ENCODE measurements around the gene TNFSF13.

The TNFSF13 gene

DNA sequence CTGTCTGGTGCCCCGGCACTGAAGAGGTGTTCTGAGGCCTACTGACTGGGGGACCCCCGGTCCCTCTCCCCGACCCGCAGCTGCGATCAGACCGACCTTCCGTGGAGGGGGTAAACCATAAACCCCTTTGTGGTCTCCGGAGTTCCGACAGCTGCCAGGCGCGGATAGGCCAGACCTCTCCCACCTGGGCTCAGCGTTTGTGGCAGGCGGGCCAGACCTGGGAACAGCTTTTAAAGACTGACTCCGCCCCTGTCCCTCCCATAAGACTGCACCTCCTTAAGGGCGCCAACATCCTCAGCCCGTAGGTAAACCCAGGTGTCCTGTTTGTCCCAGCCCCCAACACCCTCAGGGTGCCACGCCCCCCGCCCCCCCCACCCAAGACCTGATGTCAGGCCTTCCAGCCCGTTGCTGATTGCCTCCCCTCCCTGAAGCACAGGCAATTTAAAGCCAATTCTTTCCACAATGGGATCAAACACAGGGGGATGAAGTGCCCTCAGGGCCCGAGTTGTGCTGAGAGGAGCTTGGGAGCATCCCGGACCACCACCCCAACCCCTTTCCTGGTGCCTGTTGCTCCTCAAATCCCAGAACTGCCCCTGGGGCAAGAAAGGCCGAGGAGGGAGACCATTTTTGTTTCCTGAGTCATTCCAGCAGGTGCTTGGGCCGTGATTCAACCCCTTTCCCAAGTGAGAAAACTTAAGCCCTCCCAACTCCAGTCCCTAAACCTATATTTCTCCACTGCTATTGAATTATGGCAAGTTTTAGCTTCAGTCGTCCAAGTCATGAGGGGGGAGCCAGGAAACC lies 31.5 kb downstream of the TNFSF13 start, which contains the start of gene SOX15:
Gene SOX15 (minus strand): TSS at position 204 of the 801 bp plus-strand sequence. CDS start 418 bp downstream, outside the sequence.
- H3K4me3 ChIP-seq (ENCODE audit: severe bottlenecking) = peak within 1 kb of the TSS; percentile 66
- H3K4me1 ChIP-seq (ENCODE audit: insufficient read depth, poor library complexity, severe bottlenecking) = peaks cover 17% of the 10 kb centered on the region
- H3K36me3 ChIP-seq (ENCODE audit: low read depth) = peaks cover 66% of the 10 kb centered on the region
- TF ChIP-seq, protein P1, sequence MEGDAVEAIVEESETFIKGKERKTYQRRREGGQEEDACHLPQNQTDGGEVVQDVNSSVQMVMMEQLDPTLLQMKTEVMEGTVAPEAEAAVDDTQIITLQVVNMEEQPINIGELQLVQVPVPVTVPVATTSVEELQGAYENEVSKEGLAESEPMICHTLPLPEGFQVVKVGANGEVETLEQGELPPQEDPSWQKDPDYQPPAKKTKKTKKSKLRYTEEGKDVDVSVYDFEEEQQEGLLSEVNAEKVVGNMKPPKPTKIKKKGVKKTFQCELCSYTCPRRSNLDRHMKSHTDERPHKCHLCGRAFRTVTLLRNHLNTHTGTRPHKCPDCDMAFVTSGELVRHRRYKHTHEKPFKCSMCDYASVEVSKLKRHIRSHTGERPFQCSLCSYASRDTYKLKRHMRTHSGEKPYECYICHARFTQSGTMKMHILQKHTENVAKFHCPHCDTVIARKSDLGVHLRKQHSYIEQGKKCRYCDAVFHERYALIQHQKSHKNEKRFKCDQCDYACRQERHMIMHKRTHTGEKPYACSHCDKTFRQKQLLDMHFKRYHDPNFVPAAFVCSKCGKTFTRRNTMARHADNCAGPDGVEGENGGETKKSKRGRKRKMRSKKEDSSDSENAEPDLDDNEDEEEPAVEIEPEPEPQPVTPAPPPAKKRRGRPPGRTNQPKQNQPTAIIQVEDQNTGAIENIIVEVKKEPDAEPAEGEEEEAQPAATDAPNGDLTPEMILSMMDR (IDR thresholded peaks at IDR 0.05; ENCODE audit: poor library complexity, severe bottlenecking) = no peak
- no peaks in the 10 kb centered on the region for H3K27me3 ChIP-seq (ENCODE audit: insufficient read depth, poor library complexity, severe bottlenecking)
- ATAC-seq (ENCODE audit: low read depth) (peak; percentile 43), DNase-seq (ENCODE audit: low spot score) (peak; percentile 85)
- H3K9me3 ChIP-seq (ENCODE audit: severe bottlenecking) = no peaks in the 10 kb centered on the region
- peak within 1 kb of the TSS; percentile 97 for H3K27ac ChIP-seq (ENCODE audit: poor library complexity, severe bottlenecking)

DNA sequence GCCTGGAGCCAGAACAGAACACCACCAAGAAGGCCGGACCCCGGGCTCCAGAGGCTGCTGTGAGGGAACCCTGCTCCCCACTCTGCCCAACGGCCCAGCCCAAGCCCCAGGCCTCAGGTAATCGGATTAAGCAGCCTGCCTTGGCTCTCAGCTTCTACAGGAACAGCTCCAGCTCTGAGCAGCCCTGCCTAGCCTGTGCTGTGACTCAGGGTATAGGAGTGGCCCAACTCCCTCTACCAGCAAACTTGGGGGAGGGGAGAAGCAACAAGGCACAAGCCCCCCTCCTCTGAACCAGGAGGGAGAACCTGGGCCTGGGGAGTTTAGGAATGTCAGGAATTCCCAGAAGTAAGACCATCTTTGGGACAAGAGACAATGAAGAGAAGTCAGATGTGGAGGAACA lies 32.2 kb downstream of the TNFSF13 start:
- Histone ChIP-seq H3K4me3 (ENCODE audit: severe bottlenecking) (no peak overlapping the region), H3K36me3 (ENCODE audit: low read depth) (peaks cover 70% of the 10 kb centered on the region), H3K9me3 (ENCODE audit: severe bottlenecking) (no peaks in the 10 kb centered on the region), H3K27me3 (ENCODE audit: insufficient read depth, poor library complexity, severe bottlenecking) (no peaks in the 10 kb centered on the region), H3K4me1 (ENCODE audit: insufficient read depth, poor library complexity, severe bottlenecking) (peaks cover 17% of the 10 kb centered on the region), H3K27ac (ENCODE audit: poor library complexity, severe bottlenecking) (peak overlapping the region; percentile 97)
- TF ChIP-seq, protein P1 (IDR thresholded peaks at IDR 0.05; ENCODE audit: poor library complexity, severe bottlenecking) = no peak
- DNase-seq (ENCODE audit: low spot score) = no peak
- peak; percentile 40 for ATAC-seq (ENCODE audit: low read depth)

DNA sequence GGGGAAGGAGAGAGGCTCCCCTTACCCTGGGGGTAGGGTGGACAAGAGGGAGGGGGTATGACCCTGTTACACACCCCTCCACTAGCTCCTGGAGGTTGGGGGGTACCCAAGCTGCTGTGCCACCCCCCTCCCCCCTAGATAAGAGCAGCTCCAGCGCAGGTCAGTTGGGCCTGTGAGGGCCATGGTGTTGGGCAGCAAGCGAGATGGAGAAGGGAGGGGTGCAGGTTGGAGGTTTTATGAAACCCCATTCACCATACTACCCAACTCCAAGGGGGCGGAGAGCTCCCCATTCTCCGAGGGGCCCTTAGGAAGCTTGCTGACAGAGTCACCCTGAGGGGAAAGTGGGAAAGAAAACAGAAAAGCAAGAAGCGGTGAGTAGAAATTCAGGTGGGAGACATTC lies 33.0 kb downstream of the TNFSF13 start:
- H3K36me3 ChIP-seq (ENCODE audit: low read depth) = peaks cover 71% of the 10 kb centered on the region
- no peak overlapping the region for H3K4me3 ChIP-seq (ENCODE audit: severe bottlenecking)
- H3K27me3 ChIP-seq (ENCODE audit: insufficient read depth, poor library complexity, severe bottlenecking) = no peaks in the 10 kb centered on the region
- TF ChIP-seq, protein P1 (IDR thresholded peaks at IDR 0.05; ENCODE audit: poor library complexity, severe bottlenecking) = no peak
- peak overlapping the region; percentile 97 for H3K27ac ChIP-seq (ENCODE audit: poor library complexity, severe bottlenecking)
- ATAC-seq (ENCODE audit: low read depth) (no peak), DNase-seq (ENCODE audit: low spot score) (no peak)
- peaks cover 17% of the 10 kb centered on the region for H3K4me1 ChIP-seq (ENCODE audit: insufficient read depth, poor library complexity, severe bottlenecking)
- no peaks in the 10 kb centered on the region for H3K9me3 ChIP-seq (ENCODE audit: severe bottlenecking)

DNA sequence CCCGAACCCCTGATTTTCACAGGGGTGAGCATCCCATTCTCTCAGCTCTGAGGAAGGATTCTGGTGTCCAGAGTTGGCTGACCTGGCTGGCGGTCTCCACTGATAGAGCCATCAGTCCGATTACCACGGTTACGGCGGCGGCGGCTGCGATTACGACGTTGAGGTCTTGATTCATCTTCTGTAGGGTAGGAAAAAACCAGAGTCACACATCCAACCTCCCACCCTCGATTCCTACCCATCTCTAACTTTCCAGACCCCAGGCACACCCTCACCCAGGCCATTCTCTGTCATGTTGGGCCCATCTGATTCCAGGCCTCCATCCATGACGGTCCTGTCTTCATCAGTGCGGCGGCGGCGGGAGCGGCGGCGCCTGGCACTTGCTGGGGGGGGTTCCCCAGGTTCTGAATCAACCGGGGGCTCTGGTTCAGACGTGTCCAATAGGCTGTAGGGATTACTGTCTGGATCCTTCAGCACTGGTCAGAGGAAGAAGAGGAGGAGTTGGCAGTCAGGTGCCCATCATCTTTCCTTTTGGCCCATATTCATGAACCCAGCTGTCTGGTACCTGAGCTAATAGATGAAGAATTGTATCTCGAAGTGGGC lies 34.0 kb downstream of the TNFSF13 start:
- Histone ChIP-seq H3K36me3 (ENCODE audit: low read depth) (peaks cover 75% of the 10 kb centered on the region), H3K9me3 (ENCODE audit: severe bottlenecking) (no peaks in the 10 kb centered on the region), H3K4me3 (ENCODE audit: severe bottlenecking) (no peak overlapping the region), H3K27me3 (ENCODE audit: insufficient read depth, poor library complexity, severe bottlenecking) (no peaks in the 10 kb centered on the region), H3K27ac (ENCODE audit: poor library complexity, severe bottlenecking) (peak overlapping the region; percentile 97), H3K4me1 (ENCODE audit: insufficient read depth, poor library complexity, severe bottlenecking) (peaks cover 14% of the 10 kb centered on the region)
- DNase-seq (ENCODE audit: low spot score) = no peak
- no peak for ATAC-seq (ENCODE audit: low read depth)
- TF ChIP-seq, protein P1 (IDR thresholded peaks at IDR 0.05; ENCODE audit: poor library complexity, severe bottlenecking) = no peak
